ENCODE measurements around the gene SPAG17. TPM values are rescaled to one million over a fixed set of nuclear protein-coding genes. Genes with fewer than 3 reads are reported as not detected.

SPAG17 gene
- total and polyA plus RNA-seq, 7 donors, result not detected

DNA sequence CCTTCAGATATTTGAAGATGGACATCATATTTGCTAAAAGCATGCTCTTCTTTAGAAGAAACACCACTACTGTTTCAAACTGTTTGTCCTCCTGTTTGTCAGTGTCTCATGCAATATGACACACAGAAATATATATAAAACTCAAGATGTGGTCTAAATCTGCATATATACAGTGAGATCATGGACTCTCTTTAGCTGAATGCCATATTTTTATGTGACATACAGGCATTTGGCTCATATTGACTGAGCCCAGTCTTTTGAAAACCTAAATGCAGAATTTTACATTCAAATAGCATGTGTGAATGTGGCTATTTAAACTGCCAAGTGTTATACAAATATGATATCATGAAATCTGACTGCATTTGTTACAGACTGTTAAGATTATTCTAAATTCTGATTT lies 274.0 kb downstream of the SPAG17 start:
- no peak for DNase-seq
- peaks cover 0 to 99% (median 28%) of the 10 kb centered on the region in 4 donors for H3K36me3 ChIP-seq
- intact Hi-C loops (cut with DNase I), result no loop called here

GRCh38 chr1:117905019-117905418 lies 280.0 kb downstream of the SPAG17 start:
- DNase-seq, result no peak
- 96% methylated on average over 2 of the region's 2 CpGs for WGBS, 2 donors
- Histone ChIP-seq H3K4me3 (no peak overlapping the region), H3K36me3 (peaks cover 0 to 93% (median 20%) of the 10 kb centered on the region in 4 donors), H3K9me3 (no peaks in the 10 kb centered on the region), H3K4me1 (no peaks in the 10 kb centered on the region), H3K27me3 (no peaks in the 10 kb centered on the region), H3K27ac (no peak overlapping the region)
- intact Hi-C loops (cut with DNase I), result no loop called here
- no peak for TF ChIP-seq POLR2A (IDR thresholded peaks at IDR 0.05)
- TF ChIP-seq EP300 (IDR thresholded peaks at IDR 0.05), result no peak
- no peak for TF ChIP-seq CTCF (IDR thresholded peaks at IDR 0.05)
- TF ChIP-seq POLR2AphosphoS5 (IDR thresholded peaks at IDR 0.05), result no peak

More for the DNA sequence above, 274.0 kb downstream of the SPAG17 start:
- no peaks in the 10 kb centered on the region for H3K4me1 ChIP-seq
- no peak overlapping the region for H3K4me3 ChIP-seq
- no peak overlapping the region for H3K27ac ChIP-seq
- H3K9me3 ChIP-seq, result no peaks in the 10 kb centered on the region
- TF ChIP-seq EP300 (IDR thresholded peaks at IDR 0.05), result no peak
- no peaks in the 10 kb centered on the region for H3K27me3 ChIP-seq

DNA sequence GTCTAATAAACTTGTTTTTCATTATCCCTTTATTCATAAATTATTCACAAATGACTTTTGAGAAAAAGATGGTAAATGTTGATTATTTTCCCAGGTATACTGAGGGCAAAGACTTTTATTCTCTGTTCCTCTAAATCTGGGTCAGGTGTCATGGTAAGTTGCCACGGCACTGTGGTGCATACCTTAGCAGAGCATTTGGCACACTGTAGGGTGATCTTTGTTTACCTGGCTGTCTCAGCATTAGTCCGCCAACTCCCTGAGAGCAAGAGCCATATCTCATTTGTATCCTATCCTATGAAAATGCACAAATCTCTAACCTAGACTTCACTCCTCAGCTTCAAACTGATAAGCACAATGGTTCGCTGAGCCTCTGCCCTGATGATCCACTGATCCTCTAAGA lies 280.5 kb downstream of the SPAG17 start:
- Histone ChIP-seq H3K4me1 (no peaks in the 10 kb centered on the region), H3K36me3 (peaks cover 0 to 90% (median 20%) of the 10 kb centered on the region in 4 donors), H3K27me3 (no peaks in the 10 kb centered on the region), H3K4me3 (no peak overlapping the region), H3K9me3 (no peaks in the 10 kb centered on the region), H3K27ac (no peak overlapping the region)
- WGBS, 2 donors, result 95 to 96% methylated on average over 3 of the region's 3 CpGs
- intact Hi-C loops (cut with DNase I), result no loop called here
- no peak for DNase-seq
- no peak for TF ChIP-seq EP300 (IDR thresholded peaks at IDR 0.05)

Measured in sigmoid colon (tissue), 7 donors.